ENCODE results near the gene FRMD4A. TPM values are rescaled to one million over a fixed set of nuclear protein-coding genes. Genes with fewer than 3 reads are reported as not detected.

FRMD4A gene
- total and polyA plus RNA-seq, 10 of the 15 experiments (the other 5 are each of a cell fraction or from before 2014, with no cell fraction given), result 17.8 to 75.2 (median 39.1) TPM

GRCh38 chr10:13776861-13777311 lies 553.8 kb downstream of the FRMD4A start (continued):
- peak; percentile 20 to 25; a peak in 1 of 4 replicates for TF ChIP-seq BHLHE40 (IDR thresholded peaks at IDR 0.05; ENCODE audit: borderline replicate concordance in 1 of 2, low read depth in 2 of 2, low read length in 1 of 2)

- H3K4me1 ChIP-seq (ENCODE audit: control insufficient read depth, insufficient read depth, low read length), result peaks cover 18% of the 10 kb centered on the region
- ChIA-PET RAD21 (ENCODE audit: unreplicated experiment) (interaction anchor here (0.7 to 9.5 kb wide), 24 partner anchors 10 to 319 kb away, joined by 3 to 100 read pairs (median 6); no protein-coding TSS in a partner anchor), CTCF (interaction anchor here (0.6 to 3.1 kb wide), 24 partner anchors 10 to 404 kb away, joined by 3 to 31 read pairs (median 4); partner anchors contain the start of gene PRPF18), POLR2A (interaction anchor here (0.5 to 2.4 kb wide), 10 partner anchors 11 to 405 kb away, joined by 3 to 19 read pairs (median 4); no protein-coding TSS in a partner anchor), SMC1A (ENCODE audit: uncharacterized antibody, unreplicated experiment) (interaction anchor here (0.6 to 9.7 kb wide), 24 partner anchors 9 to 233 kb away, joined by 3 to 189 read pairs (median 4); partner anchors contain the start of gene PRPF18)
- no peaks in the 10 kb centered on the region for H3K27me3 ChIP-seq (replicated peaks in 1 of 2; ENCODE audit: control insufficient read depth in 2 of 2, insufficient read depth in 2 of 2, low read length in 1 of 2)
- DNase-seq (ENCODE audit: low read depth, low spot score) (no peak), FAIRE-seq (no peak), ATAC-seq (no peak)
- peak overlapping the region; percentile 36 for H3K27ac ChIP-seq (ENCODE audit: control insufficient read depth, insufficient read depth)
- no peaks in the 10 kb centered on the region; the same call in 1 of the 2 replicates for H3K79me2 ChIP-seq (ENCODE audit: control insufficient read depth, insufficient read depth, low read length)
- in situ Hi-C loops (cut with MboI), result loop anchor here (5.0 to 10.0 kb wide), 2 partner anchors 109 to 401 kb away; no protein-coding TSS in a partner anchor
- H3K9me3 ChIP-seq (replicated peaks; ENCODE audit: control insufficient read depth, insufficient read depth, low read length), result no peaks in the 10 kb centered on the region; the same call in 2 of the 3 replicates
- no peaks in the 10 kb centered on the region for H4K20me1 ChIP-seq (ENCODE audit: control insufficient read depth, insufficient read depth)
- WGBS (ENCODE audit: insufficient coverage, insufficient replicate concordance, low lambda C conversion rate, missing lambda C conversion rate), result 62% methylated on average over 14 of the region's 14 CpGs
- no peak overlapping the region for H3K9ac ChIP-seq (ENCODE audit: control insufficient read depth, insufficient read depth, low read length)
- 0 out of 4 replicates have a peak, but pooled peaks cover 0 to 2% of the 10 kb centered on the region in 2 experiments for H3K36me3 ChIP-seq (ENCODE audit: control insufficient read depth in 2 of 2, insufficient read depth in 2 of 2, low read length in 1 of 2)
- H2AFZ ChIP-seq (ENCODE audit: control insufficient read depth, low read depth, low read length), result peak overlapping the region; percentile 25; the same call in 1 of the 2 replicates
- H3K4me3 ChIP-seq, result no peak overlapping the region
- no TSS peak for BruUV-seq (replicated peaks)
- TF ChIP-seq GATAD2B (conservative IDR thresholded peaks at IDR 0.05; ENCODE audit: low read depth), result no peak
- TF ChIP-seq ETV6 (conservative IDR thresholded peaks at IDR 0.05 in 1 of 2, IDR thresholded peaks at IDR 0.05 in 1 of 2; ENCODE audit: borderline replicate concordance in 1 of 2, low read depth in 1 of 2), result no peak
- peak; percentile 52; the same call in 1 of the 2 replicates for TF ChIP-seq RUNX3 (IDR thresholded peaks at IDR 0.05; ENCODE audit: low read length)
- TF ChIP-seq PAX5 (IDR thresholded peaks at IDR 0.05; ENCODE audit: borderline replicate concordance, low read depth, low read length), result peak; percentile 27; the same call in 1 of the 2 replicates
- peak; percentile 88 for TF ChIP-seq ATF7 (IDR thresholded peaks at IDR 0.05; ENCODE audit: low read depth)
- H3K4me2 ChIP-seq (ENCODE audit: control insufficient read depth, insufficient read depth), result no peak overlapping the region
- intact Hi-C loops (cut with micrococcal nuclease; ENCODE audit: unreplicated experiment), result loop anchor here (5.0 kb wide), 3 partner anchors 69 to 404 kb away; partner anchors contain the start of gene PRPF18
Observed at GRCh38 chr10:13775786-13776775, 554.6 kb downstream of the FRMD4A start.

Data from GM12878 (cell line).